Aorta (tissue), 5 donors: ENCODE results near the gene NCAPD2. TPM values are rescaled to one million over a fixed set of nuclear protein-coding genes. Genes with fewer than 3 reads are reported as not detected.
A peak's percentile ranks its signal among the peaks of the same experiment; 100 is the strongest.
"Not testable (repeated sequence)": the region's sequence is repeated elsewhere in the genome, so short reads cannot be mapped to it uniquely, and the experiment has no call there.

Experiments
- ATAC-seq: fragments of 200-7000 bp; cut with Tn5 transposase; one replicate; pipeline ENCODE4 v1.9.1; 2022; ENCODE audit warnings: moderate library complexity; ENCODE audit not compliant: low FRiP score
- DNase-seq, 2 donors: peaks; one replicate each; pipeline ENCODE4 v3.0.0-alpha.2; 2020
- H3K27ac ChIP-seq, 2 donors: one replicate each; pipeline ENCODE4 v1.5.1; 2013; ENCODE audit warnings: low read length in 2 of 2, mild to moderate bottlenecking in 2 of 2, moderate library complexity in 2 of 2, control low read depth in 1 of 2, inconsistent platforms in 1 of 2, low read depth in 1 of 2
- H3K27me3 ChIP-seq, 2 donors: one replicate each; pipeline ENCODE4 v1.6.1; 2013; ENCODE audit warnings: control low read depth in 1 of 2, low read length in 1 of 2, mild to moderate bottlenecking in 1 of 2, moderate library complexity in 1 of 2; ENCODE audit not compliant: insufficient read depth in 2 of 2, control insufficient read depth in 1 of 2
- H3K36me3 ChIP-seq, 2 donors: one replicate each; pipeline ENCODE4 v1.6.1; 2013; ENCODE audit warnings: control low read depth in 1 of 2, low read length in 1 of 2, mild to moderate bottlenecking in 1 of 2; ENCODE audit not compliant: insufficient read depth in 2 of 2, control insufficient read depth in 1 of 2
- H3K4me1 ChIP-seq, 2 donors: one replicate each; pipeline ENCODE4 v1.6.1; 2013; ENCODE audit warnings: low read length in 2 of 2, control low read depth in 1 of 2, mild to moderate bottlenecking in 1 of 2, moderate library complexity in 1 of 2; ENCODE audit not compliant: insufficient read depth in 2 of 2, control insufficient read depth in 1 of 2
- H3K4me3 ChIP-seq, 2 donors: one replicate each; pipeline ENCODE4 v1.5.1; 2013; ENCODE audit warnings: low read length in 2 of 2, control low read depth in 1 of 2, mild to moderate bottlenecking in 1 of 2
- H3K9me3 ChIP-seq: one replicate; pipeline ENCODE4 v1.6.1; 2013; ENCODE audit warnings: mild to moderate bottlenecking, low read length; ENCODE audit not compliant: control insufficient read depth
- WGBS, 2 donors: extraction: QIAGEN DNeasy Blood & Tissue Kit; methylation state at CpG; one replicate each; pipeline ENCODE4 v1.1.7; 2013; 5-methylcytosine and 5-hydroxymethylcytosine counted together
- intact Hi-C, 2 donors: fragments of 100-400 bp; cut with DNase I; formaldehyde crosslinking; loops; one replicate each; pipeline versions ENCODE4 v1.14.2 to v1.15.0; 2022
- polyA plus RNA-seq, 2 donors: library from polyadenylated mRNA; stranded (reverse); fragments of 200-250 nt; gene quantifications; one replicate each; pipeline ENCODE4 v1.2.3, GENCODE V29; 2013
- total RNA-seq, 2 donors: library from RNA; stranded (reverse); fragmentation: NEBNext Ultra II Directional; extraction: Animal tissue kit (Norgen Biotek cat#: 25700); gene quantifications; one replicate each; pipeline ENCODE4 v1.2.1, GENCODE V29; 2021
- donor health status: healthy with polysubstance abuse.
- donor health status: Bipolar disorder and iron deficiency.
- donor health status: DM: no; HTN: no; CAD: no.
- donor health status: DM: no; HTN: no; CAD: no.
- donor health status: DM: yes; HTN: yes; CAD: no.

The NCAPD2 gene
- total and polyA plus RNA-seq, 4 donors: 5.1 to 32.8 (median 16.6) TPM

- ATAC-seq (no peak), DNase-seq (peak in 1 of 2 donors; percentile 72)
- Histone ChIP-seq H3K4me3 (no peak overlapping the region), H3K4me1 (peaks cover 0 to 3% of the 10 kb centered on the region in 2 donors), H3K36me3 (no peaks in the 10 kb centered on the region), H3K27ac (peak overlapping the region; percentile 91 to 98), H3K9me3 (no peaks in the 10 kb centered on the region), H3K27me3 (no peaks in the 10 kb centered on the region)
- WGBS, 2 donors: 6 to 7% methylated on average over 11 of the region's 11 CpGs
- intact Hi-C loops: loop anchor here (2.0 to 5.0 kb wide), 3 partner anchors 15 to 214 kb away; no protein-coding TSS in a partner anchor
These were observed 57.7 kb downstream of the NCAPD2 start for GRCh38 chr12:6551496-6552139.

DNA sequence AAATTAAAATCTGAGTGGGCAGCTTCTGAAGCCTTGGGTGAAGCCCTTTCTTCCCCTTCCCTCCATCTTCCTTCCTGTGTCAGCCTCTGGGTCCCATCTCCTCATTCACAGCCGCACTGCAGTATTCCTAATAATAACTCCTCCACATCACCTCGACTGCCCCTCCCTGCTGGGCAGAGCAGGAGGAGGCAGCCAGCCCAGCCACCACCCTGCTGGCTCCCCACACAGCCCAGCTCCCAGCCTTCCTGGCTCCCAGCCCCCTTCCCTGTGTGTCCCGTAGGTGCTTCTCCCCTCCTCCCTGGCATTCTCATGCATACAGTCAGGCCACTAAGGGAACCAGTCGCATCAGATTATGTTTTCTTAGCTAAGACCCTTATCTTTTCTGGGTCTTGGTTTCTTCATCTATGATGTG is 58.2 kb downstream of the NCAPD2 start:
- 2 to 3% methylated on average over 4 of the region's 4 CpGs for WGBS, 2 donors
- intact Hi-C loops: loop anchor here (5.0 kb wide), 2 partner anchors 130 to 215 kb away; no protein-coding TSS in a partner anchor
- Histone ChIP-seq H3K4me3 (no peak overlapping the region), H3K4me1 (peaks cover 0 to 3% of the 10 kb centered on the region in 2 donors), H3K36me3 (no peaks in the 10 kb centered on the region), H3K27me3 (no peaks in the 10 kb centered on the region), H3K27ac (peak overlapping the region; percentile 91 to 98), H3K9me3 (no peaks in the 10 kb centered on the region)
- peak; percentile 55 for ATAC-seq
- DNase-seq: peak; percentile 86 to 89

DNA sequence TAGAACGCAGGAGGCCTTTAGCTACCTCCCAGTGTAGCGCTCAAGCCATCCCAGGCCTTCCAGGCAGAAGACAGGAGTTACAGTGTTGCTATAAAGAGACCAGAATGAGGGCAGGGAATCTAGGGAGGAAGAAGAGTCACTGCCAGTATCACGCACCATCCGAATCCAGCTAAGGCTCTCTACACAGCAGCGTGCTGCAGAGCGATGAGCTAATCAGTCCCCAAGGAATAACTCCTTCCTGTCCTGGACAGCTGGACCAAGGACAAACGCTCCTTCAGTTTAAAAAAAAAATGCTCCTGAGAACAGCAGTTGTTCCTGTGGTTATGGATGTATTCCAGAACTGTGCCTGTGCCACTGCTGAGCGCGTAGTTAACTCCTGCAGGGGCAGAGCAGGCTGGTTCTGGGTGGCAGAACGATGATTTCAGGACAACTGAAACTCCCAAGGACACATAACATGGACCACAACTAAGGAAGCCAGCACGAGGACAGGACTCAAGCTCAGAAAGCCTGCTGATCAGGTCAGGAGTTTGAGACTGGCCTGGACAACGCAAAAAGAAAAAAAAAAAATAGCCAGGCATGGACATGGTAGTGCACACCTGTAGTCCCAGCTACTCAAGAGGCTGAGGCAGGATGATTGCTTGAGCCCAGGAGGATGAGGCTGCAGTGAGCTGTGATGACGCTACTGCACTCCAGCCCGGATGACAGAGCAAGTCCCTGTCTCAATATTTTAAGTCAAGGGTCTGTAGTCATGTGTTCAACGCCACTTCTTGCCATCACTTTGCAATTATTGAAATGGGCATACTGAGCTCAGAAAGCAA is 59.4 kb downstream of the NCAPD2 start:
- peaks cover 0 to 3% of the 10 kb centered on the region in 2 donors for H3K4me1 ChIP-seq
- intact Hi-C loops: loop anchor here (5.0 kb wide), 2 partner anchors 131 to 216 kb away; no protein-coding TSS in a partner anchor
- 11% methylated on average over 15 of the region's 15 CpGs for WGBS, 2 donors

GRCh38 chr12:6554168-6555017 is 60.5 kb downstream of the NCAPD2 start:
- peaks cover 0 to 3% of the 10 kb centered on the region in 2 donors for H3K4me1 ChIP-seq
- peak; percentile 86 to 92 for DNase-seq
- intact Hi-C loops: loop anchor here (5.0 kb wide), 2 partner anchors 132 to 217 kb away; no protein-coding TSS in a partner anchor

More for the DNA sequence above, 59.4 kb downstream of the NCAPD2 start:
- H3K36me3 ChIP-seq: no peaks in the 10 kb centered on the region
- no peaks in the 10 kb centered on the region for H3K27me3 ChIP-seq
- peak overlapping the region; percentile 91 to 98 for H3K27ac ChIP-seq
- H3K9me3 ChIP-seq: no peaks in the 10 kb centered on the region
- peak overlapping the region in 1 of 2 donors; percentile 0 for H3K4me3 ChIP-seq
- DNase-seq: peak in 1 of 2 donors; percentile 61
- peak; percentile 44 for ATAC-seq

GRCh38 chr12:6555018-6555691 is 61.3 kb downstream of the NCAPD2 start:
- peak overlapping the region in 1 of 2 donors; percentile 58 for H3K27ac ChIP-seq
- H3K27me3 ChIP-seq: no peaks in the 10 kb centered on the region
- no peak for ATAC-seq
- H3K36me3 ChIP-seq: peaks cover 0 to 6% of the 10 kb centered on the region in 2 donors
- H3K4me3 ChIP-seq: peak overlapping the region; percentile 63 to 78
- 0 to 2% methylated on average over 43 to 61 of the region's 61 CpGs for WGBS, 2 donors
- DNase-seq: peak; percentile 63 to 78
- intact Hi-C loops: no loop called here
- peaks cover 0 to 3% of the 10 kb centered on the region in 2 donors for H3K4me1 ChIP-seq
- H3K9me3 ChIP-seq: no peaks in the 10 kb centered on the region

More at GRCh38 chr12:6554168-6555017, 60.5 kb downstream of the NCAPD2 start:
- no peaks in the 10 kb centered on the region for H3K27me3 ChIP-seq
- 1 to 3% methylated on average over 22 of the region's 22 CpGs for WGBS, 2 donors
- ATAC-seq: peak; percentile 70
- H3K4me3 ChIP-seq: peak overlapping the region; percentile 63 to 78
- peak overlapping the region in 1 of 2 donors; percentile 50 for H3K27ac ChIP-seq
- no peaks in the 10 kb centered on the region for H3K36me3 ChIP-seq
- H3K9me3 ChIP-seq: no peaks in the 10 kb centered on the region

GRCh38 chr12:6556496-6556817 is 62.6 kb downstream of the NCAPD2 start:
- intact Hi-C loops: not testable (repeated sequence)

GRCh38 chr12:6556857-6557256 is 63.0 kb downstream of the NCAPD2 start:
- ATAC-seq (no peak), DNase-seq (peak in 1 of 2 donors; percentile 38)
- H3K4me1 ChIP-seq: peaks cover 0 to 2% of the 10 kb centered on the region in 2 donors
- H3K27me3 ChIP-seq: no peaks in the 10 kb centered on the region
- 85 to 90% methylated on average over 4 of the region's 4 CpGs for WGBS, 2 donors
- H3K36me3 ChIP-seq: peaks cover 2 to 6% of the 10 kb centered on the region in 2 donors
- H3K27ac ChIP-seq: no peak overlapping the region
- no peak overlapping the region for H3K4me3 ChIP-seq
- H3K9me3 ChIP-seq: no peaks in the 10 kb centered on the region
- intact Hi-C loops: no loop called here

More at GRCh38 chr12:6556496-6556817, 62.6 kb downstream of the NCAPD2 start:
- H3K27me3 ChIP-seq, H3K4me3 ChIP-seq, H3K4me1 ChIP-seq, H3K9me3 ChIP-seq, ATAC-seq, H3K36me3 ChIP-seq: not testable (repeated sequence)
- peak overlapping the region in 1 of 2 donors; percentile 26 for H3K27ac ChIP-seq
- DNase-seq: peak in 1 of 2 donors; percentile 43
- 79 to 86% methylated on average over 7 of the region's 7 CpGs for WGBS, 2 donors
